Activated CD4-positive, CD25-positive, alpha-beta regulatory T cell (primary cell): ENCODE data around the gene BAHCC1.
"Not testable (repeated sequence)": the region's sequence is repeated elsewhere in the genome, so short reads cannot be mapped to it uniquely, and the experiment has no call there.

Experiments used
- DNase-seq, 4 experiments: peaks; one replicate each; lab custom pipeline; 2025; lab: John Stamatoyannopoulos, UW

BAHCC1 gene

DNA sequence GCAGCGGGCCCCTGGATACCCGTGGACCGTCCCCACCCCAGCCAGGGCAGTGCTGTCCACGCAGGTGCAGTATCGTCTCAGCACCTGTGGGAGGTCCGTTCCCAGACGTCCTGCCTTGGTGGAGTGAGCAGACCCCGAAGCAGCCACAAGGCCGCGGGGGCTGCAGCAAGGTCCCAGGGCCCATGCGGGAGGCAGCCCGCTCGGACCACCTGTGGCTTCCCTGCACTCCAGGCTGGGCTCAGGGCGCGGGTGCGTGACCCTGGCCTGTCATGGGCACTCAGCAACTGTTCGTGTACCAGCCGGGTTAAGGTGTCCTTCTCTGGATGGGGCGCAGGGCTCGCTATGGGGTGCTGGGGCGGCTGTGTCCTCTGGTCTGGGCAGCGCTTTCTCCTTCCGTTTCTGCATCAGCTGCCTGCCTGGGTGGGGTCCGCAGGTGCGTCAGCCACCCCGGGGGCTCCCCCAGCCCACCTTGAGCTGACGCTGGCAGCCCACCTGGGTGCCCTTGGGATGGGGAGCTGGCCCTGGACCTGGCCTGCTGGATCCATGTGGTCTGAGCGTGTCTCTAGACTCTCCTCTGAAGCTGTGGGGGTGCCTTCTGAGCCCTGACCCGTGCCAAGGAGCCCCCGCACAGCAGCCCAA is 18.4 kb downstream of the BAHCC1 start:
- no peak for DNase-seq

DNA sequence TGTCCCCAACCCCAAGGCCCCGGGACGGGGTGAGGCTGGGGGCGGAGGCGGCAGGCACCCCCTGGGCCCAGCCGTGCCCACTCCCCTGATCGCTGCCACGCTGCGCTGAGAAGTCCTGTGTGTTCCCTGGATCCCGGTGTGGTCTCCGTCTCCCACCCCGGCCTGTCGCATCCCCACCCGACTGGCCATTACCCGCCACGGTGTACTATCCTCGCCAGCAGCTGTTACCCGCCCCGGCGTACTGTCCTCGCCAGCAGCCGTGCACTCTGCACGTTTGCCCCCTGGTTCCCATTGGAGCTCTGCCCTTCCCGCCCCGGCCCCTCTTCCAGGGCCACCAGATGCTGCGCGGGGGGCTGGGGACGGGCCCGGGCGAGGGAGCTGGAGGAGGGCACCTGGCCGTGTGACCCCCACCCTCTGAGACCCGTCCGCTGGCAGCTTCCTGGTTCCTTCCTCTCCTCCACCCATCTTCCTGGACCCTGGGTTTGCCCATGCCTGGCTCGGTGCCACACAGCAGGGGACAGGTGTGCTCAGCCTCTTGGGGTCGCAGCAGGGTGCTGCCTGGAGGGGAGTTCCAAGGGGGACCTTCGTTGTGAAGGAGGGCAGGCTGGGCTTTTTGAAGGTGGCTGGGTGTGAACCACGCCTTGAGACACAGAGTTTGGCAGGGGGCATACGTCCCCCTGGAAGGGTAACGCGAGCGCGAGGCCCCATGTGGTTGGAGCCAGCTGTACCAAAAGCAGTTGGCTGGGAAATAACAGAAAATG is 19.7 kb downstream of the BAHCC1 start:
- DNase-seq: no peak

GRCh38 chr17:81415681-81416080 is 20.4 kb downstream of the BAHCC1 start:
- DNase-seq: no peak

DNA sequence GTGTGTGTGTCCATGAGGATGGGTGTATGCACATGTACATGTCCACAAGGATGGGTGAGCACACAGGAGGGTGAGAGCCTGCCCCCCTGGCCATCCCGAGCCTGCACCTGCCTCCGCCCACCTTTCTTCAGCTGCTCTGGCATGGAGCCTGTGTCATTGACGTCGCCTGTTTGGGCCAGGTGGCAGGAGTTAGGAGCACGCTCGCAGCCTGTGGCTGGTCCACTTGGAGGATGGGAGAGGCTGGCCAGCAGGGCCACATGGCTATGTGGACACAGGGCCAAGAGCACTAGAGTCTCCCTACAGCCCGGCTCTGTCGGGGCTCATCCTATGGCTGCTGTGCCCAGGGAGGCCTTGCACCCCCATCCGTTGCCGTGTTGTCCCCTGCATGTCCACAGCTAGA is 21.4 kb downstream of the BAHCC1 start:
- DNase-seq: no peak

DNA sequence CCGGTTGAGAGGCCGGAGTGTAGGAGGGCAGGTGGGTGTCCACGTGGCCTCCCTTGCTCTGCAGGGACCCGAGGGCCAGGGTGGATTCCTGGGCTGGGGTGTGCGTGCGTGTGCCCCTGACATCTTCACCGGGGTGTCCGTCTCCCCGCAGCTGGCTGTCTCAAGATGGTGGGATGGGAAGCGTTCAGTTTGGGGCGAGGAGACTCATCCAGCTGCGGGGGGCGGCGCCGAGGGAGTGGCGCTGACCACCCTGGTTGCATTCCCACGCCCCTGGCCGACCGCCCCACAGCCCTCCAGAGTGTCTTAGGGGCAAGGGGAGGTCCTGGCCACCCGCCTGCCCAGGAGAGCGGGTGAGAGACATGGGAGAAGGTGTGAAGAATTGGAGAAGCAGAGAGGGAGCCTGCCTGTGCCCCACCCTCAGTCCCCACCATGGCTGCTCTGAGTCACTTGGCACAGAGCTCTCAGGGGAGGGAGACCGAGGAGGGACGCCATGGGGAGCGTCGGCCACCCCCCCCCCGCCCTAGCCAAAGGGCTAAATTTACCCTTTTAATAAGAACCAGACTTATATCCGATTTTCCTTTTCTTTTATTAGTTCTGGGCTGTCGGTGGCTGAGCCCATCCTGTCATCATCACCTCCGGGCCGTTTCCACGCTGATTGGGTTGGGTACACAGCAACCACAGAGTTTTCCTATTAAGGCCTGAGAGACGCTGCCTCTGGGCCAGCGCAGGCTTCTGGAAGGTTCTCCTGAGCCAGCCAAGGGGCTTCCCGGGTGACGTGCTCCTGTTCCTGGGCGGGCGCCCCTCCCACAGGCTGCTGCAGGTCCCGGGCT is 22.0 kb downstream of the BAHCC1 start:
- no peak for DNase-seq

GRCh38 chr17:81417879-81418709 is 22.8 kb downstream of the BAHCC1 start:
- DNase-seq: no peak

- no peak for DNase-seq
Observed at GRCh38 chr17:81418710-81419318, 23.6 kb downstream of the BAHCC1 start.

- no peak for DNase-seq
Observed at GRCh38 chr17:81419319-81419885, 24.1 kb downstream of the BAHCC1 start.

- DNase-seq: no peak
Observed at GRCh38 chr17:81419886-81420768, 24.9 kb downstream of the BAHCC1 start.

DNA sequence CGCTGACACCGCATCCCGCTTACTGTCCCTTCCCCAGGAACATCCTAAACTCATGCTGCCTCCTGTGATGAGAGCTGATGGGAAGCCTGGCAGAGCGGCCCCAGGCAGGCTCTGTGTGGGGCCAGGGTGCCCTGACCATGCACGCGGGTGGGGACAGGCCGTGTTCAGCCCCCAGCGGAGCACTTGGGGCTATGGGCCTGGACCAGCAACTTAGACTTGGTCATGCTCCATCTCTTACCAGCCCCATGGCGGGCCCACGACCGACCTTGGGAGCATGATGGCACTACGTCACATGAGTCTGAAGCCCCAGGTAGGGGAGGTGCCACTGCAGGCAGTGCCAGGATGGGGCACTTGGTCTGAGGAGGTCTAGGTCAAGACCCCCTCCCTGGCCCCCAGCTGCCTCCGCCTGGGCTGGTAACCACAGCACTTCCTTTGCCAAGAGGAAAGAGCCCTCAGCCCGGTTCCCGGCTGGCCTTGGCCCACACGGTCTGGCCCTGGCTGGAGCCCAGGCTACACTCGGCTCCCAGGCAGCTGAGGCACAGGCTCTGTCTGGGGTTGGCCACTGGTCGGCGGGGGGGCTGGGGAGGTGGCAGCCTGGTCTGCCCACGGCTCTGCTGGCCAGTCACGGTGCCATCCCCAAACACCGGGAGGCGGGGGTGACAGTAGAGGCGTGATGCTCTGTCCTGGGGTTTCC is 25.7 kb downstream of the BAHCC1 start:
- DNase-seq: no peak

DNA sequence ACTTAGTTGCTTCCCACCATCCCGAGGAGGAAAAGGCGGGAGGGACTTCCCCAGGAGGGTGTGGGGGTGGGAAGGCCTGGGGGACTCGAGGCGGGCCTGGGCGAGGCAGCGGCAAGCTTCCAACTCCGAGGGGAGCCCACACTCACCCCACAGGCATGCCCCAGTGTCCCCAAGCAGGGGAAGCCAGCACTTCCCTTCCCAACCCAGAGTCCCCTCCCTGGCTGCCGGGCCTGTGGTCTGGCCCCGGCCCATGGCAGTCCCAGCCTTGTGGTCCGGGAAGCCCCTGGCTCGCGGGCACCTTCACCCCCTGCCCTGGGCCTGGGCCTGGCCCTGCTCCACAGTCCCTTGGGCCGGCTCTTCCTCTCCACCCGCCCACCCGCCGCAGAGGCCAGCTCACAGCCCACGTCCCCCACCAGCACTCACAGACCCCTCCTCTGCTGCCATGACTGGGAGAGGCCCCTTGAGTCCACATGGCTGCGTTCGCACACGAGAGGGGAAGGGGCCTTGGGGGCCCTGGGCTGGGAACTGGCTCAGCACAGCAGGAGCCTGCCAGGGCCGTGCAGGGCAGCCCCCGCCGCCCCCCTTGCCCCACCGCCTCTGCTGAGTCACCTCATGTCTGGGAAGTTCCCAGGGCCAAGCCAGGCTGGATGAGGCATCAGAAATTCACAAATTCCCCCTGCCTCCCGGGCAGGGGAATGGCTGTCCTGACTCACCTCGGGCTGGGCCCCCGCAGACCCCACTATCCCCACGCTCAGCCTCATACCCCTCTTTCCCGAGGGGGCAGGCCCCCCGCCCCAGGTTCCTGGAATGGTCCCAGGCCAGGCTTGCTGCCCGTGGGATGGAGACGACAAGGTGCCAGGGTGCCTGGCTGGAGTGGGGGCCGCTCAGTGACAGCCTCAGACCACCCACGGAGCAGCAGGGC is 27.8 kb downstream of the BAHCC1 start:
- DNase-seq: no peak

- no peak for DNase-seq
Observed at GRCh38 chr17:81423698-81424071, 28.4 kb downstream of the BAHCC1 start.

GRCh38 chr17:81424151-81425017 is 29.1 kb downstream of the BAHCC1 start:
- DNase-seq: no peak

DNA sequence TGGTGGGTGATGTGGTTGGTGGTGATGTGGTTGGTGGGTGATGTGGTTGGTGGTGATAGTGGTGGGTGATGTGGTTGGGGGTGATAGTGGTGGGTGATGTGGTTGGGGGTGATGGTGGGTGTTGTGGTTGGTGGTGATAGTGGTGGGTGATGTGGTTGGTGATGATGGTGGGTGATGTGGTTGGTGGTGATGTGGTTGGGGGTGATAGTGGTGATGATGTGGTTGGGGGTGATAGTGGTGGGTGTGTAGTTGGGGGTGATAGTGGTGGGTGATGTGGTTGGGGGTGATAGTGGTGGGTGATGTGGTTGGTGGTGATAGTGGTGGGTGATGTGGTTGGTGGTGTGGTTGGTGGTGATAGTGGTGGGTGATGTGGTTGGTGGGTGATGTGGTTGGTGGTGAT is 29.8 kb downstream of the BAHCC1 start:
- DNase-seq: not testable (repeated sequence)

- DNase-seq: not testable (repeated sequence)
Observed at GRCh38 chr17:81425716-81426392, 30.6 kb downstream of the BAHCC1 start.

- DNase-seq: no peak
Observed at GRCh38 chr17:81426393-81427172, 31.3 kb downstream of the BAHCC1 start.
